Skeletal muscle tissue (tissue), 4 donors: ENCODE data around the gene ROCK2. TPM values are rescaled to one million over a fixed set of nuclear protein-coding genes. Genes with fewer than 3 reads are reported as not detected.
"Not testable (repeated sequence)": the region's sequence is repeated elsewhere in the genome, so short reads cannot be mapped to it uniquely, and the experiment has no call there.

ENCODE experiments used
- H3K27ac ChIP-seq: one replicate; pipeline ENCODE4 v1.7.0; 2013; ENCODE audit warnings: mild to moderate bottlenecking, low read depth, low read length, inconsistent platforms
- H3K27me3 ChIP-seq, 3 donors: one replicate each; pipeline ENCODE4 v1.7.0; 2013; ENCODE audit warnings: low read length in 3 of 3; ENCODE audit not compliant: control insufficient read depth in 3 of 3, insufficient read depth in 3 of 3
- H3K36me3 ChIP-seq, 3 donors: one replicate each; pipeline ENCODE4 v1.7.0; 2013; ENCODE audit warnings: low read length in 3 of 3; ENCODE audit not compliant: control insufficient read depth in 3 of 3, insufficient read depth in 3 of 3
- H3K4me1 ChIP-seq, 3 donors: one replicate each; pipeline ENCODE4 v1.7.0; 2013; ENCODE audit warnings: low read length in 3 of 3, mild to moderate bottlenecking in 3 of 3; ENCODE audit not compliant: control insufficient read depth in 3 of 3, insufficient read depth in 3 of 3
- H3K4me3 ChIP-seq, 3 donors: one replicate each; pipeline ENCODE4 v1.7.0; 2013; ENCODE audit warnings: low read length in 3 of 3
- H3K9ac ChIP-seq, 3 donors: one replicate each; pipeline ENCODE4 v1.7.0; 2013; ENCODE audit warnings: low read length in 3 of 3, mild to moderate bottlenecking in 3 of 3, moderate library complexity in 2 of 3, low read depth in 1 of 3
- H3K9me3 ChIP-seq, 3 donors: one replicate each; pipeline ENCODE4 v1.7.0; 2013; ENCODE audit warnings: low read length in 3 of 3; ENCODE audit not compliant: control insufficient read depth in 3 of 3
- total RNA-seq: library from RNA; depleted of rRNA; stranded (reverse); fragments of >200 nt; gene quantifications from one replicate; pipeline ENCODE4 v1.2.3, GENCODE V29; 2014
- donor health status: Osteomylitis.

Gene ROCK2
- total RNA-seq, 1 donor from 2014 or later = 37.1 TPM

GRCh38 chr2:11234309-11234708 lies 110.1 kb downstream of the ROCK2 start:
- Histone ChIP-seq H3K4me1 (peaks cover 3 to 7% (median 5%) of the 10 kb centered on the region in 3 donors), H3K36me3 (no peaks in the 10 kb centered on the region), H3K27ac (no peak overlapping the region), H3K27me3 (no peaks in the 10 kb centered on the region), H3K9me3 (no peaks in the 10 kb centered on the region), H3K4me3 (no peak overlapping the region), H3K9ac (no peak overlapping the region)

GRCh38 chr2:11231193-11231592 lies 113.2 kb downstream of the ROCK2 start:
- not testable (repeated sequence) for H3K9ac ChIP-seq, H3K4me1 ChIP-seq, H3K4me3 ChIP-seq, H3K9me3 ChIP-seq, H3K36me3 ChIP-seq, H3K27ac ChIP-seq, H3K27me3 ChIP-seq

GRCh38 chr2:11228692-11229091 lies 115.7 kb downstream of the ROCK2 start:
- Histone ChIP-seq H3K4me3 (no peak overlapping the region), H3K36me3 (peaks cover 0 to 9% (median 0%) of the 10 kb centered on the region in 3 donors), H3K9ac (no peak overlapping the region), H3K27ac (no peak overlapping the region), H3K27me3 (no peaks in the 10 kb centered on the region), H3K9me3 (no peaks in the 10 kb centered on the region), H3K4me1 (no peaks in the 10 kb centered on the region)

- Histone ChIP-seq H3K27me3 (no peaks in the 10 kb centered on the region), H3K9me3 (no peaks in the 10 kb centered on the region), H3K4me1 (no peaks in the 10 kb centered on the region), H3K36me3 (peaks cover 0 to 9% (median 0%) of the 10 kb centered on the region in 3 donors), H3K27ac (no peak overlapping the region), H3K9ac (no peak overlapping the region), H3K4me3 (no peak overlapping the region)
These were observed 116.8 kb downstream of the ROCK2 start for GRCh38 chr2:11227595-11227994.

- Histone ChIP-seq H3K27me3 (no peaks in the 10 kb centered on the region), H3K9ac (no peak overlapping the region), H3K36me3 (peaks cover 5 to 16% (median 6%) of the 10 kb centered on the region in 3 donors), H3K4me1 (no peaks in the 10 kb centered on the region), H3K9me3 (no peaks in the 10 kb centered on the region), H3K27ac (no peak overlapping the region), H3K4me3 (no peak overlapping the region)
These were observed 119.5 kb downstream of the ROCK2 start for GRCh38 chr2:11224887-11225286.

- H3K27me3 ChIP-seq = no peaks in the 10 kb centered on the region
- H3K27ac ChIP-seq = no peak overlapping the region
- H3K4me3 ChIP-seq = no peak overlapping the region
- H3K9me3 ChIP-seq = no peaks in the 10 kb centered on the region
- no peak overlapping the region for H3K9ac ChIP-seq
- no peaks in the 10 kb centered on the region for H3K4me1 ChIP-seq
- H3K36me3 ChIP-seq = peaks cover 5 to 17% (median 6%) of the 10 kb centered on the region in 3 donors
These were observed 121.6 kb downstream of the ROCK2 start for GRCh38 chr2:11222845-11223244.

GRCh38 chr2:11220445-11220844 lies 124.0 kb downstream of the ROCK2 start:
- H3K27ac ChIP-seq = no peak overlapping the region
- no peak overlapping the region for H3K4me3 ChIP-seq
- no peaks in the 10 kb centered on the region for H3K9me3 ChIP-seq
- H3K4me1 ChIP-seq = no peaks in the 10 kb centered on the region
- H3K27me3 ChIP-seq = no peaks in the 10 kb centered on the region
- H3K36me3 ChIP-seq = peaks cover 10 to 21% (median 18%) of the 10 kb centered on the region in 3 donors
- H3K9ac ChIP-seq = no peak overlapping the region

GRCh38 chr2:11215407-11215806 lies 129.0 kb downstream of the ROCK2 start:
- Histone ChIP-seq H3K4me3 (no peak overlapping the region), H3K27me3 (no peaks in the 10 kb centered on the region), H3K4me1 (peaks cover 0 to 3% (median 0%) of the 10 kb centered on the region in 3 donors), H3K9me3 (no peaks in the 10 kb centered on the region), H3K36me3 (peaks cover 12 to 34% (median 30%) of the 10 kb centered on the region in 3 donors), H3K27ac (no peak overlapping the region), H3K9ac (no peak overlapping the region)

GRCh38 chr2:11214770-11215169 lies 129.7 kb downstream of the ROCK2 start:
- Histone ChIP-seq H3K4me3 (no peak overlapping the region), H3K36me3 (peaks cover 12 to 38% (median 28%) of the 10 kb centered on the region in 3 donors), H3K9me3 (no peaks in the 10 kb centered on the region), H3K4me1 (peaks cover 0 to 3% (median 0%) of the 10 kb centered on the region in 3 donors), H3K27me3 (no peaks in the 10 kb centered on the region), H3K27ac (no peak overlapping the region), H3K9ac (no peak overlapping the region)

- Histone ChIP-seq H3K36me3 (peaks cover 12 to 39% (median 31%) of the 10 kb centered on the region in 3 donors), H3K4me3 (no peak overlapping the region), H3K9ac (no peak overlapping the region), H3K27ac (no peak overlapping the region), H3K4me1 (peaks cover 0 to 3% (median 0%) of the 10 kb centered on the region in 3 donors), H3K9me3 (no peaks in the 10 kb centered on the region), H3K27me3 (no peaks in the 10 kb centered on the region)
These were observed 130.5 kb downstream of the ROCK2 start for GRCh38 chr2:11213975-11214374.
